Stimulated activated CD4-positive, alpha-beta T cell treated with anti-CD3 and anti-CD28 coated beads, Interleukin-4, amount 100 ng/mL, for 24 hours (primary cell): ENCODE measurements around the gene HBE1.
"Not testable (repeated sequence)": the region's sequence is repeated elsewhere in the genome, so short reads cannot be mapped to it uniquely, and the experiment has no call there.

ENCODE experiments used
- DNase-seq: peaks from one replicate; pipeline ENCODE4 v3.0.0-alpha.2; 2020

HBE1 gene

DNA sequence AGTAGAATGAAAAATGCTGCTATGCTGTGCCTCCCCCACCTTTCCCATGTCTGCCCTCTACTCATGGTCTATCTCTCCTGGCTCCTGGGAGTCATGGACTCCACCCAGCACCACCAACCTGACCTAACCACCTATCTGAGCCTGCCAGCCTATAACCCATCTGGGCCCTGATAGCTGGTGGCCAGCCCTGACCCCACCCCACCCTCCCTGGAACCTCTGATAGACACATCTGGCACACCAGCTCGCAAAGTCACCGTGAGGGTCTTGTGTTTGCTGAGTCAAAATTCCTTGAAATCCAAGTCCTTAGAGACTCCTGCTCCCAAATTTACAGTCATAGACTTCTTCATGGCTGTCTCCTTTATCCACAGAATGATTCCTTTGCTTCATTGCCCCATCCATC, 14.9 kb upstream of the HBE1 start:
- no peak for DNase-seq

GRCh38 chr11:5283882-5284281, 14.1 kb upstream of the HBE1 start:
- DNase-seq, result no peak

DNA sequence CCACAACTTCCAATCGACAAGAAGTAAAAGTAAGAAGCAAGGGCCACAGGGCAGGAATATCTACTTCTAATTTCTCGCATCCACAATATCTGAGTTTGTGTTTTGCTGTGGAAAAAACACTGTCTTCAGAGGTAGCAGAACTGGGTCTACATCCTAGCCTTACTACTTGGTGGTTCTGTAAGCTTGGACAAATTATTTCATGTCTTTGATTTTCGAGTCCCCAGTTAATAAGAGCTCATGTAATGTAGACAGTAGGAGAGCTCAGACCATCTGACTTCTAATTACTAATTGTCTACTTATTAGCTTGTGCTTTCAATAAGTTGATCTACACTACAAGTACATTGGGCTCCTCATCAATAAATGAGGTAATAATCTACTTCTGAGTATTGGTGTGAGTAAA, 13.3 kb upstream of the HBE1 start:
- DNase-seq, result no peak

DNA sequence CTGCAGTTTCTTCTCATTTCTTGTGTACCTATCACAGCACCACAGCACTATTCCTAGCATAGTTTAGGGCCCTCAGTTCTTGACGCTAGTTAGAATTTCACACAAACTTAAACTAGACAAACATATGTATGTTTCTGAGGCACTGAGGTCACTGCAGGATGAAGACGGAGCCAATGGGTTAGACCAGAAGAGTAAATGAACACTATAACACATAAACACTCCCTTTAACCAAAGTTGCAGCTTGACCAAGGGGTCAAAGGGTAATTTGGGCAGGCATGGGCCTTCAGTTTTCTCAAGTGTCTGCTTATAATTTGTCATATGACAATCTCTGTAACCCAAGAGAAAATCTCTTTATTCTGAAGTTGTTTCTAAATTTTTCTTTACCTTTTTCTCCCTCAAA, 12.9 kb upstream of the HBE1 start:
- no peak for DNase-seq

DNA sequence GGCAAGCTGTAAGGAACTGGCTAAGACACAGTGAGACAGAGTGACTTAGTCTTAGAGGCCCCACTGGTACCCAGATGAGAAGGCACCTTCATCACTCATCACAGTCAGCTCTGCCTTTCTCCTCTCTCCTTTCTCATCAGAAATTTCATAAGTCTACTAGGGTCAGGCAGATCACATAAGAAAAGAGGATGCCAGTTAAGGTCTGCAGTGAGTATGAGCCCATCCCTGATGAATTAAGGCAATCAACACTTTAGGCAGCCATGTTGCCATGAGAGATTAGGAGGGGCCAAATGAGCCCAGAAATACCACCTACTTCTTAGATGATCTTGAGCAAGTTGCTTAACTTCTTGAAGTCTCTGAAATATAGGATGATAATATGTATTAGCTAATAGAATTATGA, 11.9 kb upstream of the HBE1 start:
- no peak for DNase-seq

DNA sequence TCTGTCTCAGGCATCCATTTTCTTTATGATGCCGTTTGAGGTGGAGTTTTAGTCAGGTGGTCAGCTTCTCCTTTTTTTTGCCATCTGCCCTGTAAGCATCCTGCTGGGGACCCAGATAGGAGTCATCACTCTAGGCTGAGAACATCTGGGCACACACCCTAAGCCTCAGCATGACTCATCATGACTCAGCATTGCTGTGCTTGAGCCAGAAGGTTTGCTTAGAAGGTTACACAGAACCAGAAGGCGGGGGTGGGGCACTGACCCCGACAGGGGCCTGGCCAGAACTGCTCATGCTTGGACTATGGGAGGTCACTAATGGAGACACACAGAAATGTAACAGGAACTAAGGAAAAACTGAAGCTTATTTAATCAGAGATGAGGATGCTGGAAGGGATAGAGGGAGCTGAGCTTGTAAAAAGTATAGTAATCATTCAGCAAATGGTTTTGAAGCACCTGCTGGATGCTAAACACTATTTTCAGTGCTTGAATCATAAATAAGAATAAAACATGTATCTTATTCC, 10.9 kb upstream of the HBE1 start:
- DNase-seq, result peak; percentile 4

DNA sequence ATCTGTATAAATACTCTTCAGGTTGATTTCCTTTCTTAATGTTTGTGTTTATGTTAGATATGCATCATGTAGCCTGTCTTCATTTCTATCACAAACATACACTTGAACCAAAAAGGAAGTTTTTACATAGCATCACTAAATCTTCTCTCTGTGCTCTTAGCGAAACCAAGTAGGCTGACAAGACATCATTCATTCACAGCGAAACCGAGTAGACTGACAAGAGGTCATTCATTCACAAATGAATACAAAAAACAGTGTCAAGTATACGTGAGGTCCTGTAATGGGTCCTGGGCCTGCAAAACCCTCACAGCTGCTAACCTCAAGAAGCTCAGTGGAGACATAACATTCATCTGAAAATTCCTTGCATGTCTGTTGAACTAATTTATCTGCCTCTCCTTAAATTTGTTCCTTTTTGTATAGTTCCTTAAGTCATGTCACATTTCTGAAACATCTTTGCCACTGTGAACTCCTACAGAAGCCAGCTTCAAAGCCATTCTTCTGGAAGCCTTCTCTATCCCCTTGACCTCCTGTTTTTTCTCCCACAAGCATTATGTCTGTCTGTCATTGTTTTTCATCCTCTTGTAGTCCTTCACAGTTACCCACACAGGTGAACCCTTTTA, 9.8 kb upstream of the HBE1 start:
- no peak for DNase-seq

GRCh38 chr11:5277807-5278382, 8.2 kb upstream of the HBE1 start:
- no peak for DNase-seq

DNA sequence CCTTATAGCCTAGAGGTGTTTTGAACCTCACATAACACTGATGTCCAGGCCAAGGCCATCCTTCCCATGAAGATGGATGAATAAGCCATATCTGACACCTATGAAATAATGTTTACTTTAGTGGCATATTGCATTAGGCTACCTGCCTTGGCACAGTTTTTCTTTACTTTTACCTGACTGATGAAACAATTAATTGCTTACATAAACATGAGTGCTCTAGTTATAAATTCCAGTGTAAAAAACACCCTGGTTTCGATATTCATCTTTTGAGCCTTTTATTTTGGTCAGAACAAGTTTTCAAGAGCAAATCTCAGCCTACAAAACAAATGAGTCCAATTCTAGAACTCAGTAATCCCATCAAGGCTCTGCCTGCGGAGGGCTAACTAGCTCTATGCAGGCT, 7.0 kb upstream of the HBE1 start:
- DNase-seq, result no peak

GRCh38 chr11:5275369-5276110, 5.8 kb upstream of the HBE1 start:
- DNase-seq, result no peak

GRCh38 chr11:5274395-5274794, 4.7 kb upstream of the HBE1 start:
- DNase-seq, result no peak

- no peak for DNase-seq
Measured at GRCh38 chr11:5272395-5273017, 2.8 kb upstream of the HBE1 start.

DNA sequence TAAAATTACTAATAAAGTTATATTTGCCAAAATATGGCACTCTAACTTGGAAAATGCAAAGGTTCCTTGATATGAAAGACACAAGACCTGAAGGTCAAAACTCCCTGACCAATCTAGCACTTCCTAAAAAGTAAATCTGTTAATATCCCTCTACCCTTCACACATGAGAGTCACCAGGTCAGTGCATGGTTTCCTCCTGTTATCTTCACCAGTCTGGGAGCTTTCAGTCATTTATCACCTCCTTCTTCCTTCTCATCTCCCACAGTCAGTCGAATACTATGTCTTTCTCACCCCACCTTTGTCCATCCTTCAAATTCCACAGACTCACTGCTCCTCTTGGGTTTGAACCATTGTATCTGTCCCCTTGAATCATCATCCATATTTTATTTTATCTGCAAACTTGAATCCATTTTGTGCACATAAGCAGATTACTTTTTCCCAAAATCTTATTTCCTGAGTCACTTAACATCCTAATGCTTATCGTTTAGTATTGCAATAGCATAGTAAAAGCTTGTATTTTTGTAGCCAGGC, 2.6 kb downstream of the HBE1 start:
- no peak for DNase-seq

DNA sequence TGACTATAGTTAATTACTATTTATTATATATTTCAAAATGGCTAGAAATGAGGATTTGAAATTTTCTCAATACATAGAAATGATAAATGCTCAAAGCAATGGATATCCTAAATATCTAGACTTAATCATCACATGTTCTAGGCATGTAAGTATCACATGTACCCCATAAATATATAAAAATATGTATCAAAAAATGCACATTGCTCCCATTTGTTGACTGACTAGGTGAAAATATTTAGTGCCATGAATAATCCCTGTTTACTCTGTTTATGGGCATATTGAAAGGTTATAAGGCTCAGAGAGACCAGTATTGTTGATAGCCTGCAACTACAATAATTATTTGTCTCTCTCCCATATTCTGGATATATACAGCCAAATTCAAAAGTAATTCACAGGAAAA, 3.1 kb downstream of the HBE1 start:
- DNase-seq, result no peak

DNA sequence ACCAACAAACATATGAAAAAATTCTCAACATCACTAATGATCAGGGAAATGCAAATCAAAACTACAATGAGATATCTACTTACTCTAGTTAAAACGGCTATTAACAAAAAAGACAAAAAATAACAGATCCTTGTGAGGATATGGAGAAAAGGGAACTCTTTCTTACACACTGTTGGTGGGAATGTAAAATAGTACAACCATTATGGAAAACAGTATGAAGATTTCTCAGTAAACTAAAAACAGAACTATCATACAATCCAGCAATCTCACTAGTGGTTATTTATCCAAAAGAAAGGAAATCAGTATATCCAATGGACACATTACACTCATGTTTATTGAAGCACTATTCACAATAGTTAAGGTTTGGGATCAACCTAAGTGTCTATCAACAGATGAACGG, 3.9 kb downstream of the HBE1 start:
- DNase-seq, result no peak

DNA sequence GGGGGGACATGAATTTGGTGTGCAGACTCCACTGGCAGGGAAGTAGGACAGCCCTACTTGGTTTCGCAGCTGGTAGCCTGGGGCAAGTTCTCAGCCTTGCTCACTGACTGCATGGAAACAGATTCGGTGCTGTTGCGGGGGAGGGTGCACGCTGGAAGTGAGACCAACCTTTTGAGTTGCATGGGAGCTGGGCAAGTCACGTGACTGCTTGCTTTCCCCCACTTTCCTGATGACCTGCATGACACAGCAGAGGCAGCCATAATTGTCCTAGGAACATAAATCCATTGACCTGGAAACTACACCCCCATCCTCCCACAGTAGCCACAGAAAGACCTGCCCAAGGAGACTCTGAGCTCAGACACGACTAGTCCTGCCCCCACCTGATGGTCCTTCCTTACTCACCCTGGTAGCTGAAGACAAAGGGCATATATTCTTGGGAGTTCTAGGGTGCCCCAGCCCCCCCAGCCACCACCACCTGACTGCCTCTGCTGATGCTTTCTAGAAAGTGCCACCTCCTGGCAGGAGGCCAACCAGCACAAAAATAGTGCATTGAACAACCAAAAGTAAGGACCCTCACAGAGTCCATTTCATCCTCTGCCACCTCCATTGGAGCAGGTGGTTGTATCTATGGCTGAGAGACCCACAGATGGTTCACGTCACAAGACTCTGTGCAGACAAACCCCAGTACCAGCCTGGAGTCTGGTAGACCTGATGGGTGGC, 11.0 kb downstream of the HBE1 start:
- DNase-seq, result no peak

DNA sequence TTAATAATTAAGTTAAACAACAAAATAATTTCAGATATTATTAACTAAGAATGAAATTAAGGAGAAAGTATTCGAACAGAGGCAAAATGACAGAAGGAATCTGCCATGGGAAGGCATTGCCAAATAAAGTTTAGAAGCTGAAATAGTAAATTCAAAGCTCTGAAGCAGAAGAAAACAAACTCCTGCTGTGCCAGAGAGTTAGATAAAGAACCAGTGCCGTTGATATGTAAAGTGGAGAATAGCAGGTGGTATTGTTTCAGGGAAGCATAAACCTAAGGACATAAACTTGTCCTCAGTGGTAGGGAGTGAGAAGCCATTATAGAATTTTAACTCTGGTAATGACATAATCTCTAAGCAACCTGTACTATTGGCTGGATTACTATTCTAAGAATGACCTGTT, 12.4 kb downstream of the HBE1 start:
- no peak for DNase-seq

DNA sequence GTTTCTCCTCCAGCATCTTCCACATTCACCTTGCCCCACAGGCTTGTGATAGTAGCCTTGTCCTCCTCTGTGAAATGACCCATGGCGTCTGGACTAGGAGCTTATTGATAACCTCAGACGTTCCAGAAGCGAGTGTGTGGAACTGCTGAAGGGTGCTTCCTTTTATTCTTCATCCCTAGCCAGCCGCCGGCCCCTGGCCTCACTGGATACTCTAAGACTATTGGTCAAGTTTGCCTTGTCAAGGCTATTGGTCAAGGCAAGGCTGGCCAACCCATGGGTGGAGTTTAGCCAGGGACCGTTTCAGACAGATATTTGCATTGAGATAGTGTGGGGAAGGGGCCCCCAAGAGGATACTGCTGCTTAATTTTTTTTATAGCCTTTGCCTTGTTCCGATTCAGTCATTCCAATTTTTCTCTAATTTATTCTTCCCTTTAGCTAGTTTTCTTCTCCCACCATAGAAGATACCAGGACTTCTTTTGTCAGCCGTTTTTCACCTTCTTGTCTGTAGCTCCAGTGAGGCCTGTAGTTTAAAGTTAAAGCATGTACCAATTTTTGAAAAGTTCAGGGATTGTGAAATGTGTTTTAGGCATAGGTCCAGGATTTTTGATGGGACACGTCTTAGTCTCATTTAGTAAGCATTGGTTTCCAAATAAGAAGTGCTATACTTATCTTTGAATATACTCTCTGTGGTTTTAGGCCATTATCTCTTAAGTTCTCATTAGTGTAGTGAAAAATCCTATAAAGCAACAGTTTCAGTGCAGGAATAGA, 14.9 kb downstream of the HBE1 start, which contains the start of gene HBG2:
HBG2 (minus strand) TSS at position 136 of the 768 bp plus-strand sequence; CDS start at position 83, 53 bp downstream.
- not testable (repeated sequence) for DNase-seq

GRCh38 chr11:5254023-5254422, 15.7 kb downstream of the HBE1 start:
- DNase-seq, result not testable (repeated sequence)

DNA sequence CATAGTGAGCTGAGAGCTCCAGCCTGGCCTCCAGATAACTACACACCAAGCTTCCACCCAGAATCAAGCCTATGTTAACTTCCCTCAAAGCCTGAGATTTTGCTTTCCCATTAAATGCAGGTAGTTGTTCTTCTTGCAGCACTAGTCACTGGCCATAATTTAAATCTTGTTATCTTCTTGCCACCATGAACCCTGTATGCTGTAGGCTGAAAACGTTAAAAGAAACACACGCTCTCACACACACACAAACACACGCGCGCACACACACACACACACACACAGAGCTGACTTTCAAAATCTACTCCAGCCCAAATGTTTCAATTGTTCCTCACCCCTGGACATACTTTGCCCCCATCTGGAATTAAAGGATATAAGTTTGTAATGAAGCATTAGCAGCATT, 16.3 kb downstream of the HBE1 start:
- DNase-seq, result not testable (repeated sequence)

DNA sequence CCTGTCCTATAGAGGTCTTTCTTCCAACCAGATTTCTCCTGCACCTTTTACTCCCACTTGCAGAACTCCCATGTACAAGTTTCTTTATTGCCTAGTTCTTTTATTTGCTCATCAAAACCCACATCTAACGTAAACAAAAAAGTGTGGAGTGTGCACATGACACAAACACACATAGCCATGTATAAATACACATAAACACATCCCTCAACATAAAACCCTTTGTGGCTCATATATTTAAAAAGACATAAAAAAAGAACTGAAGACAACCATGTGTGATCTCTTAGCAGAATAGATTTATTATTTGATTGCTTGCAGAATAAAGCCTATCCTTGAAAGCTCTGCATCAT, 16.9 kb downstream of the HBE1 start:
- DNase-seq, result no peak
